HepG2 (cell line): Measurements from ENCODE around the gene HARS2. TPM values are rescaled to one million over a fixed set of nuclear protein-coding genes. Genes with fewer than 3 reads are reported as not detected.

ENCODE experiments used
- ATAD3A ChIP-seq: sonication (generic); formaldehyde crosslinking; IDR thresholded peaks from 2 replicates; pipeline ENCODE4 v1.4.0; 2020; ENCODE audit warnings: missing genetic modification reagents
- KDM5A ChIP-seq: fragments of 200-600 bp; sonication (generic); IDR thresholded peaks from 2 replicates; pipeline ENCODE4 v1.7.0; 2018; ENCODE audit warnings: antibody characterized with exemption, mild to moderate bottlenecking, low read length, borderline replicate concordance
- KMT2A ChIP-seq: sonication (generic); formaldehyde crosslinking; IDR thresholded peaks from 2 replicates; pipeline ENCODE4 v1.4.0; 2020; ENCODE audit warnings: missing genetic modification reagents
- MATR3 ChIP-seq: sonication (generic); formaldehyde crosslinking; IDR thresholded peaks from 2 replicates; pipeline ENCODE4 v1.4.0; 2020; ENCODE audit warnings: missing genetic modification reagents
- MYC ChIP-seq: sonication (generic); formaldehyde crosslinking; IDR thresholded peaks from 2 replicates; pipeline ENCODE4 v1.9.0; 2021; ENCODE audit warnings: missing genetic modification reagents, borderline replicate concordance
- NFE2 ChIP-seq: sonication (generic); formaldehyde crosslinking; IDR thresholded peaks from 2 replicates; pipeline ENCODE4 v1.4.0; 2020; ENCODE audit warnings: missing genetic modification reagents
- RBM39 ChIP-seq: fragments of 200-400 bp; formaldehyde crosslinking; IDR thresholded peaks from one replicate; pipeline ENCODE4 v1.6.1; 2018; ENCODE audit warnings: antibody characterized with exemption, mild to moderate bottlenecking, low read depth, low read length; ENCODE audit not compliant: poor library complexity, severe bottlenecking
- REXO4 ChIP-seq: sonication (generic); formaldehyde crosslinking; IDR thresholded peaks from 2 replicates; pipeline ENCODE4 v1.8.0; 2022; ENCODE audit warnings: missing genetic modification reagents, mild to moderate bottlenecking, borderline replicate concordance
- RORA ChIP-seq: sonication (generic); formaldehyde crosslinking; IDR thresholded peaks from 2 replicates; pipeline ENCODE4 v1.5.0; 2020; ENCODE audit warnings: mild to moderate bottlenecking, missing genetic modification reagents, moderate library complexity
- SRSF1 ChIP-seq: fragments of 200-400 bp; formaldehyde crosslinking; optimal IDR thresholded peaks from 2 replicates; pipeline ENCODE3; 2017; ENCODE audit warnings: mild to moderate bottlenecking, low read depth, low read length, moderate library complexity
- STAT5B ChIP-seq: sonication (generic); formaldehyde crosslinking; IDR thresholded peaks from 2 replicates; pipeline ENCODE4 v1.4.0; 2020; ENCODE audit warnings: missing genetic modification reagents
- THAP11 ChIP-seq: IDR thresholded peaks from 2 replicates; pipeline ENCODE4 v1.6.1; 2016; ENCODE audit warnings: missing biosample characterization, missing genetic modification reagents
- U2AF1 ChIP-seq: fragments of 200-400 bp; formaldehyde crosslinking; optimal IDR thresholded peaks from 2 replicates; pipeline ENCODE3; 2017; ENCODE audit warnings: mild to moderate bottlenecking, low read depth, low read length
- XBP1 ChIP-seq: sonication (generic); formaldehyde crosslinking; IDR thresholded peaks from 2 replicates; pipeline ENCODE4 v1.5.0; 2020; ENCODE audit warnings: missing genetic modification reagents
- YY1 ChIP-seq: IDR thresholded peaks from 2 replicates; pipeline ENCODE4 v1.6.1; 2011; ENCODE audit warnings: low read length, low read depth, moderate library complexity, mild to moderate bottlenecking; ENCODE audit not compliant: insufficient read depth, insufficient replicate concordance
- ZFP36L1 ChIP-seq: sonication (generic); formaldehyde crosslinking; IDR thresholded peaks from 2 replicates; pipeline ENCODE4 v1.8.0; 2022; ENCODE audit warnings: mild to moderate bottlenecking, missing genetic modification reagents, moderate library complexity
- ZFP62 ChIP-seq: sonication (generic); formaldehyde crosslinking; IDR thresholded peaks from 2 replicates; pipeline ENCODE4 v1.4.0; 2020; ENCODE audit warnings: missing genetic modification reagents
- ZFP90 ChIP-seq: sonication (generic); formaldehyde crosslinking; IDR thresholded peaks from 2 replicates; pipeline ENCODE4 v1.8.0; 2022; ENCODE audit warnings: missing genetic modification reagents, mild to moderate bottlenecking, inconsistent platforms, borderline replicate concordance
- ZMYM4 ChIP-seq: sonication (generic); formaldehyde crosslinking; IDR thresholded peaks from 2 replicates; pipeline ENCODE4 v1.8.1; 2023; ENCODE audit warnings: mild to moderate bottlenecking, missing genetic modification reagents
- ZNF143 ChIP-seq: sonication (generic); formaldehyde crosslinking; IDR thresholded peaks from 2 replicates; pipeline ENCODE4 v1.4.0; 2020; ENCODE audit warnings: missing genetic modification reagents
- ZNF20 ChIP-seq: sonication (generic); formaldehyde crosslinking; IDR thresholded peaks from 2 replicates; pipeline ENCODE4 v1.4.0; 2020; ENCODE audit warnings: mild to moderate bottlenecking, moderate library complexity, missing genetic modification reagents
- ZNF235 ChIP-seq: sonication (generic); formaldehyde crosslinking; IDR thresholded peaks from 2 replicates; pipeline ENCODE4 v1.8.1; 2023; ENCODE audit warnings: mild to moderate bottlenecking, missing genetic modification reagents, borderline replicate concordance
- ZNF264 ChIP-seq: sonication (generic); formaldehyde crosslinking; IDR thresholded peaks from 2 replicates; pipeline ENCODE4 v1.4.0; 2020; ENCODE audit warnings: missing genetic modification reagents
- ZNF660 ChIP-seq: sonication (generic); formaldehyde crosslinking; IDR thresholded peaks from 2 replicates; pipeline ENCODE4 v1.5.1; 2020; ENCODE audit warnings: mild to moderate bottlenecking, low read depth, missing genetic modification reagents, borderline replicate concordance
- ZNF724P ChIP-seq: sonication (generic); formaldehyde crosslinking; IDR thresholded peaks from 2 replicates; pipeline ENCODE4 v1.8.0; 2022; ENCODE audit warnings: missing genetic modification reagents, borderline replicate concordance
- ZSCAN22 ChIP-seq: sonication (generic); formaldehyde crosslinking; IDR thresholded peaks from 2 replicates; pipeline ENCODE4 v1.4.0; 2020; ENCODE audit warnings: mild to moderate bottlenecking, missing genetic modification reagents
- ZSCAN30 ChIP-seq: sonication (generic); formaldehyde crosslinking; IDR thresholded peaks from 2 replicates; pipeline ENCODE4 v1.5.0; 2020; ENCODE audit warnings: mild to moderate bottlenecking, missing genetic modification reagents
- polyA plus RNA-seq, 8 experiments: library from polyadenylated mRNA; depleted of rRNA in 3 of 8; stranded (reverse) in 7 of 8; unstranded in 1 of 8; fragments of >200 nt; fragmentation: Illumina TruSeq in 4 of 8; extraction: Trizol in 4 of 8; gene quantifications; 2 replicates each; pipeline versions ENCODE4 v1.2.1 to v1.2.3, GENCODE V29; 2011 to 2016; ENCODE audit warnings: low read depth in 4 of 8, missing spikeins in 1 of 8, mixed read lengths in 1 of 8; ENCODE audit not compliant: insufficient read depth in 1 of 8
- total RNA-seq, 5 experiments: library from RNA; depleted of rRNA; stranded (reverse); fragments of >200 nt; fragmentation: Illumina TruSeq; extraction: Trizol; gene quantifications; 2 replicates each; pipeline ENCODE4 v1.2.3, GENCODE V29; 2016; ENCODE audit warnings: low read depth in 1 of 5
- TF ChIP-seq, protein P1 (sequence below), 2 experiments: IDR thresholded peaks; 2 replicates each; pipeline ENCODE4 v1.6.1; 2011 to 2012; ENCODE audit warnings: low read length in 2 of 2, borderline replicate concordance in 1 of 2, low read depth in 1 of 2, mild to moderate bottlenecking in 1 of 2, moderate library complexity in 1 of 2

The HARS2 gene
- total and polyA plus RNA-seq, 2 of the 13 experiments (the other 11 are each of a cell fraction or from before 2014, with no cell fraction given): 17.9 to 25.8 TPM

GRCh38 chr5:140690941-140691924, at the start of gene HARS2, which contains the start of gene HARS1 (continued):
- TF ChIP-seq YY1: peak; percentile 72
- peak; percentile 79; the same call in 1 of the 2 replicates for TF ChIP-seq ZNF724P (CRISPR knock-in tag)
- TF ChIP-seq KMT2A: peak; percentile 98
- TF ChIP-seq, protein P1, sequence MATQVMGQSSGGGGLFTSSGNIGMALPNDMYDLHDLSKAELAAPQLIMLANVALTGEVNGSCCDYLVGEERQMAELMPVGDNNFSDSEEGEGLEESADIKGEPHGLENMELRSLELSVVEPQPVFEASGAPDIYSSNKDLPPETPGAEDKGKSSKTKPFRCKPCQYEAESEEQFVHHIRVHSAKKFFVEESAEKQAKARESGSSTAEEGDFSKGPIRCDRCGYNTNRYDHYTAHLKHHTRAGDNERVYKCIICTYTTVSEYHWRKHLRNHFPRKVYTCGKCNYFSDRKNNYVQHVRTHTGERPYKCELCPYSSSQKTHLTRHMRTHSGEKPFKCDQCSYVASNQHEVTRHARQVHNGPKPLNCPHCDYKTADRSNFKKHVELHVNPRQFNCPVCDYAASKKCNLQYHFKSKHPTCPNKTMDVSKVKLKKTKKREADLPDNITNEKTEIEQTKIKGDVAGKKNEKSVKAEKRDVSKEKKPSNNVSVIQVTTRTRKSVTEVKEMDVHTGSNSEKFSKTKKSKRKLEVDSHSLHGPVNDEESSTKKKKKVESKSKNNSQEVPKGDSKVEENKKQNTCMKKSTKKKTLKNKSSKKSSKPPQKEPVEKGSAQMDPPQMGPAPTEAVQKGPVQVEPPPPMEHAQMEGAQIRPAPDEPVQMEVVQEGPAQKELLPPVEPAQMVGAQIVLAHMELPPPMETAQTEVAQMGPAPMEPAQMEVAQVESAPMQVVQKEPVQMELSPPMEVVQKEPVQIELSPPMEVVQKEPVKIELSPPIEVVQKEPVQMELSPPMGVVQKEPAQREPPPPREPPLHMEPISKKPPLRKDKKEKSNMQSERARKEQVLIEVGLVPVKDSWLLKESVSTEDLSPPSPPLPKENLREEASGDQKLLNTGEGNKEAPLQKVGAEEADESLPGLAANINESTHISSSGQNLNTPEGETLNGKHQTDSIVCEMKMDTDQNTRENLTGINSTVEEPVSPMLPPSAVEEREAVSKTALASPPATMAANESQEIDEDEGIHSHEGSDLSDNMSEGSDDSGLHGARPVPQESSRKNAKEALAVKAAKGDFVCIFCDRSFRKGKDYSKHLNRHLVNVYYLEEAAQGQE (IDR thresholded peaks at IDR 0.05; ENCODE audit: borderline replicate concordance in 1 of 2, low read depth in 1 of 2, low read length in 2 of 2): no peak; a peak in 1 of 4 replicates
- no peak; the same call in 1 of the 2 replicates for TF ChIP-seq XBP1 (CRISPR knock-in tag)
- peak; percentile 91 for TF ChIP-seq MYC (CRISPR knock-in tag)
- TF ChIP-seq REXO4: no peak
- no peak for TF ChIP-seq ZSCAN22 (CRISPR knock-in tag)
- no peak for TF ChIP-seq ZNF660 (CRISPR knock-in tag)
- TF ChIP-seq ZSCAN30: no peak
- no peak for TF ChIP-seq U2AF1
- TF ChIP-seq NFE2 (CRISPR knock-in tag): no peak
- TF ChIP-seq RORA (CRISPR knock-in tag): no peak
- 0 out of 2 replicates have a peak, but pooled peaks have one; percentile 28 for TF ChIP-seq STAT5B
- peak; percentile 93 for TF ChIP-seq KDM5A
- TF ChIP-seq ZNF235 (CRISPR knock-in tag): peak; percentile 95; the same call in 1 of the 2 replicates
- TF ChIP-seq ZMYM4 (CRISPR knock-in tag): peak; percentile 83
- no peak for TF ChIP-seq MATR3 (CRISPR knock-in tag)
- TF ChIP-seq ZNF20 (CRISPR knock-in tag): no peak
- no peak for TF ChIP-seq ZFP62 (CRISPR knock-in tag)
- TF ChIP-seq ZNF264 (CRISPR knock-in tag): peak; percentile 91
- peak; percentile 84 for TF ChIP-seq ZFP90
- TF ChIP-seq RBM39: peak; percentile 72
- TF ChIP-seq SRSF1: peak; percentile 89
- no peak; the same call in 1 of the 2 replicates for TF ChIP-seq ATAD3A (CRISPR knock-in tag)
- TF ChIP-seq THAP11 (CRISPR knock-in tag): peak; percentile 92
- peak; percentile 81 for TF ChIP-seq ZNF143 (CRISPR knock-in tag)
- no peak for TF ChIP-seq ZFP36L1 (CRISPR knock-in tag)
